ENCODE data around the gene CDC27.

- TF ChIP-seq POU2F2 (IDR thresholded peaks at IDR 0.05; ENCODE audit: low read depth, low read length) (no peak), POLR2A (IDR thresholded peaks at IDR 0.05; ENCODE audit: low read depth, low read length) (no peak), POLR2AphosphoS5 (IDR thresholded peaks at IDR 0.05; ENCODE audit: low read depth, low read length) (no peak), SPI1 (IDR thresholded peaks at IDR 0.05; ENCODE audit: low read depth, low read length) (no peak), TAF1 (IDR thresholded peaks at IDR 0.05; ENCODE audit: low read depth, low read length) (no peak)
Measured at GRCh38 chr17:47205419-47205963, 16.4 kb upstream of the CDC27 start.

Measured in GM12891 (cell line).